Stomach (tissue), 4 donors: Measurements from ENCODE around the gene CD300H.
"Not testable (repeated sequence)": the region's sequence is repeated elsewhere in the genome, so short reads cannot be mapped to it uniquely, and the experiment has no call there.

Source experiments
- CTCF ChIP-seq, 7 experiments: fragments of 450-650 bp in 4 of 7; fragments of 200-600 bp in 3 of 7; sonication (generic) in 3 of 7; IDR thresholded peaks; one replicate each; pipeline ENCODE4 v1.5.1; 2016 to 2019; ENCODE audit warnings: antibody characterized with exemption in 7 of 7, control low read depth in 2 of 7, mild to moderate bottlenecking in 1 of 7
- EP300 ChIP-seq: sonication (generic); formaldehyde crosslinking; IDR thresholded peaks from one replicate; pipeline ENCODE4 v1.6.1; 2017; ENCODE audit warnings: antibody characterized with exemption
- POLR2A ChIP-seq, 4 donors: fragments of 450-650 bp; IDR thresholded peaks; one replicate each; pipeline ENCODE4 v1.6.1; 2016; ENCODE audit warnings: antibody characterized with exemption in 4 of 4, control low read depth in 2 of 4, mild to moderate bottlenecking in 1 of 4, moderate library complexity in 1 of 4
- POLR2AphosphoS5 ChIP-seq, 3 donors: sonication (generic); formaldehyde crosslinking; IDR thresholded peaks; one replicate each; pipeline ENCODE4 v1.6.1; 2016; ENCODE audit warnings: antibody characterized with exemption in 3 of 3

DNA sequence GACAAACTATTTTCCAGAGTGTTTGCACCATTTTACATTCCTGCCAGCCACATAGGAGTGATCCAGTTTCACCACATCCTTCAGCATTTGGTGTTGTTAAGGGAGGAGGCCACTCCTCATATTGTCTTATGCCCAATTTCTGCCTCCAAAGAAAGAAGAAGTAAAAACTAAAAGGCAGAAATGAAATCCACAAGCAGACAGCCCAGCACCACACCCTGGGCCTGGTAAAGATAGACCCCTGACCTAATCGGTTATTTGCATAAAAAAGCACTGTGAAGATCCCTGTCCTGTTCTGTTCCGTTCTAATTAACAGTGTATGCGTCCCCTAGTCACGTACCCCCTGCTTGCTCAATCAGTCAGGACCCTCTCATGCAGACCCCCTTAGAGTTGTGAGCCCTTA lies 8.9 kb downstream of the CD300H start:
- TF ChIP-seq CTCF (IDR thresholded peaks at IDR 0.05); POLR2A (IDR thresholded peaks at IDR 0.05); POLR2AphosphoS5 (IDR thresholded peaks at IDR 0.05); EP300: not testable (repeated sequence)
